ENCODE measurements around the gene SKOR2.

The SKOR2 gene

GRCh38 chr18:47260924-47261701 is 9.7 kb upstream of the SKOR2 start:
- no peak for DNase-seq (ENCODE audit: low spot score)
- in situ Hi-C loops (cut with MboI; ENCODE audit: low sequenced_read_pairs, unreplicated experiment): no loop called here
- TF ChIP-seq CTCF (IDR thresholded peaks at IDR 0.05; ENCODE audit: borderline replicate concordance, control extremely low read depth, extremely low read depth, insufficient read depth, missing control alignments): no peak

- in situ Hi-C loops (cut with MboI; ENCODE audit: low sequenced_read_pairs, unreplicated experiment): no loop called here
- no peak for DNase-seq (ENCODE audit: low spot score)
- no peak for TF ChIP-seq CTCF (IDR thresholded peaks at IDR 0.05; ENCODE audit: borderline replicate concordance, control extremely low read depth, extremely low read depth, insufficient read depth, missing control alignments)
These were observed 8.9 kb upstream of the SKOR2 start for GRCh38 chr18:47260120-47260923.

- no peak for DNase-seq (ENCODE audit: low spot score)
- no peak for TF ChIP-seq CTCF (IDR thresholded peaks at IDR 0.05; ENCODE audit: borderline replicate concordance, control extremely low read depth, extremely low read depth, insufficient read depth, missing control alignments)
- in situ Hi-C loops (cut with MboI; ENCODE audit: low sequenced_read_pairs, unreplicated experiment): no loop called here
These were observed 3.0 kb upstream of the SKOR2 start for GRCh38 chr18:47254341-47254939.

- in situ Hi-C loops (cut with MboI; ENCODE audit: low sequenced_read_pairs, unreplicated experiment): no loop called here
- no peak for TF ChIP-seq CTCF (IDR thresholded peaks at IDR 0.05; ENCODE audit: borderline replicate concordance, control extremely low read depth, extremely low read depth, insufficient read depth, missing control alignments)
- DNase-seq (ENCODE audit: low spot score): no peak
These were observed 1.7 kb upstream of the SKOR2 start for GRCh38 chr18:47253101-47253654.

- in situ Hi-C loops (cut with MboI; ENCODE audit: low sequenced_read_pairs, unreplicated experiment): no loop called here
- no peak for TF ChIP-seq CTCF (IDR thresholded peaks at IDR 0.05; ENCODE audit: borderline replicate concordance, control extremely low read depth, extremely low read depth, insufficient read depth, missing control alignments)
- DNase-seq (ENCODE audit: low spot score): no peak
These were observed 941 bp downstream of the SKOR2 start for GRCh38 chr18:47250391-47251046.
